NCI-H82 treated with DMSO at 0.1 percent for 48 hours (cell line): ENCODE data around the gene NLN.
"Not testable (repeated sequence)": the region's sequence is repeated elsewhere in the genome, so short reads cannot be mapped to it uniquely, and the experiment has no call there.

Source experiments
- DNase-seq: peaks from one replicate; lab custom pipeline; 2025; ENCODE audit not compliant: unreplicated experiment; lab: John Stamatoyannopoulos, UW

NLN gene

DNA sequence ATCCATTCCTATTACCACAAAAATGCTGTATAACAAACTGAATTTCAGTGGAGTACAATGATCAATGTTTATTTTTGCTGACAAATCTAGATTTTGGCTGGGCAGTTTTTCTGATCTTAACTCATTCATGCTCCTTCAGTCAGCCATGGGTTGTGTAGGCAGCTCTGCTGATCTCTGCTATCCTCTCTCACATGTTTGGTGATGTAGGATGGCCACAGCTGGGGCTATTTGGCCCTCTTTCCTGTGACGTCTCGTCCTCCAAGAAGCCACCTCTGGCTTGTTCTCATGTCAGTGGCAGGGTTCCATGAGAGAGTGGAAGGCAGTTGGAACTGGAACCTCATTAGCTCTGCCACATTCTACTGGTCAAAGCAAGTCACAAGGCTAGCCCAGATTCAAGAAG is 8.9 kb downstream of the NLN start:
- DNase-seq = no peak

- not testable (repeated sequence) for DNase-seq
Measured at GRCh38 chr5:65732046-65732445, 10.0 kb downstream of the NLN start.

- DNase-seq = not testable (repeated sequence)
Measured at GRCh38 chr5:65734196-65734775, 12.3 kb downstream of the NLN start.

DNA sequence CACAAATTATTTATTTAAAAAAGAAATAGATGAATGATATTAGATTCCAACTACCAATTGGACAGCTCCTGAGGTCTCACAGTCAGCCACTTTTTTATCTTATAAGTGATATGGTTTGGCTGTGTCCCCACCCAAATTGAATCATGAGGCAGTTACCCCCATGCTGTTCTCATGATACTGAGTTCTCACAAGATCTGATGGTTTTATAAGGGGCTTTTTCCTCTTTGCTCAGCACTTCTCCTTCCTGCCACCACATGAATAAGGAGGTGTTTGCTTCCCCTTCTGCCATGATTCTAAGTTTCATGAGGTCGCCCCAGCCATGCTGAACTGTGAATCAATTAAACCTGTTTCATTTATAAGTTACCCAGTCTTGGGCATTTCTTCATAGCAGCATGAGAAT is 12.9 kb downstream of the NLN start:
- DNase-seq = no peak

- DNase-seq = no peak
Measured at GRCh38 chr5:65736011-65736410, 14.0 kb downstream of the NLN start.

- DNase-seq = no peak
Measured at GRCh38 chr5:65737842-65738241, 15.8 kb downstream of the NLN start.

DNA sequence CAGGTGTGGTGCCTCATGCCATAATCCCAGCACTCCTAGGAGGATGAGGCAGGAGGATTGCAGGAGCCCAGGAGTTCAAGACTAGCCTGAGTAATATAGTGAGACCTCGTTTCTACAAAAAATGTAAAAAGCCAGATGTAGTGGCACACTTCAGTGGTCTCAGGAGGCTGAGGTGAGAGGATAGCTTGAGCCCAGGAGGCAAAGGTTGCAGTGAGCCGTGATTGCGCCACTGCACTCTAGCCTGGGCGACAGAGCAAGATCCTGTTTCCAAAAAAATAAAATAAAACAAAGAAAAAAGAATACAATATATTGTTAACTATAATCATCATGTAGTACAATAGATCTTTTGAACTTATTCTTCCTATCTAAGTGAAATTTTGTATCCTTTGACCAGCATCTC is 16.3 kb downstream of the NLN start:
- DNase-seq = no peak

GRCh38 chr5:65739162-65739561 is 17.2 kb downstream of the NLN start:
- no peak for DNase-seq

DNA sequence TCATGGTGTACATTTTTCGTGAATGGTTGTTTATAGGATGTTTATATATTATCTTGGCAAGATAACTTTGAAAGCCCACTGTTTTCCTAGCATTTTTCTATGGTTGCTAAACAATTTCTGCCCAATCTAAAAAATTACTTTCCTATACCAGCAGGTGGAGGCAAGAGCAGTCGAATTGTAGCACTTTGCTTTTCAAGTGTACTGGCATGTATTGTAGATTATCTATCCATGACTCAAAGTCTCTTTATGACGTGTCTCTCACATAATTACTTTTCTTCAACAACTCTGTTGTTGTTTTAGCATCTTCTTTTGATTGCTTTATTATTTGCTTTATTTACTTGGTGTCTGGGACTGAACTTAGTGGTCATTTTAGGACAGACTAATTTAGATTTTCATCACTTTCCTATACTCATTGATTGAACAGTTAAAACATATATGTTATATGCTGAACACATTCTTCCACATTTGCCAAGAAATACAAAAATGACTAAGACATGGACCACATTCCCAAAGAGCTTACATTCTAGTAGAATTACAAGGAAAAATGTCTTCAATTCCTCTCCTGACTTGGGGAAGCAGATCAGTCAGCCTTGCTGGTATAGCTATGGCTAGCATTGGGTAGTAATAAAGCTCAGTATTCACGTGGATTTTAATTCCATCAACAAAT is 20.7 kb downstream of the NLN start:
- no peak for DNase-seq

DNA sequence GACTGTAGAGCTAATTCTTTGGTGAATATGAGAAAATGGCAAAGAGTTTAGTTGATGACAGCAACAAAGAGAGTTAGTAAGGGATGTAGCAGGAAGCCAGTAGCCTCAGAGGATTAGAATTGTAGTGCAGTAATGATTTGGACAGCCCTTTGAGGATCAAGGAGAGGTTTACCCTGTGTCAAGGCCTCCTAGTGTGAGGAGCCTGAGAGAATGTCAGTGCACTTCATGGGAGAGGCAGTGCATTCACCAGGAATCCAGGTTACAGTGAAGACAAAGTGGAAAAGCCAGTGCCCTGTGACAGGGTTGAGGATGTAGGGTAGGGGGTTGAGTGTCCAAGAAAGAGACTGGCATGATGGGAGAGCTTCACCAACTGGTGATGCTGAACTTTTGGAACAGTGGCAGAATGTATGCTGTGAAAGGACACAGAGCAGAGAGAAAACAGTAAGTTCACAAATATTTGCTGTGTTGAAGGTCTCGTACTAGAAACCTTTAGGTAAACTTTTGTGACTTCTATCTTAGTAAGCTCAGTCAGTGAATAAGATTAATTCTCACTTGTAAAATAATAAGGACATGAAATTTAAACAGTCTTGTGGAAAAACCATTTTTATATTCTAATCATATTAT is 27.3 kb downstream of the NLN start:
- DNase-seq = no peak

- no peak for DNase-seq
Measured at GRCh38 chr5:65749956-65750355, 28.0 kb downstream of the NLN start.

DNA sequence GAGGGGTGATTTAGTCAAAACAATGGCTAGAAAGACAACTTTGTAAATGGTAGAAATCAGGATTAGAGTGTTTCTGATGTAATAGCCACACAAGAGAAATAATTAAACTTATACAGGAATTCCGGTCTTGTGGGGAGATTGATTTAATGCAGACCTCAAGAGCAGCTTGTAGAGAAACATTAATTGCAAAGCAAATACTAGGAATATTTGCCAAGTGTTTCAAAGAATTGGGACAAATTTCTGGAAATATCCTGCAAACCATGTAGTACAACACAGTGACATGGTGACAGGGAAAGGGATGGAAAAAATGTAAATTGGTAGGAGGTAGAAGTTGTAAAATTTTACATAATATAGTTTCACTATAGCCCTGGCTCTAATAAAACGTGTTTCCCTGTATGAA is 28.9 kb downstream of the NLN start:
- no peak for DNase-seq

DNA sequence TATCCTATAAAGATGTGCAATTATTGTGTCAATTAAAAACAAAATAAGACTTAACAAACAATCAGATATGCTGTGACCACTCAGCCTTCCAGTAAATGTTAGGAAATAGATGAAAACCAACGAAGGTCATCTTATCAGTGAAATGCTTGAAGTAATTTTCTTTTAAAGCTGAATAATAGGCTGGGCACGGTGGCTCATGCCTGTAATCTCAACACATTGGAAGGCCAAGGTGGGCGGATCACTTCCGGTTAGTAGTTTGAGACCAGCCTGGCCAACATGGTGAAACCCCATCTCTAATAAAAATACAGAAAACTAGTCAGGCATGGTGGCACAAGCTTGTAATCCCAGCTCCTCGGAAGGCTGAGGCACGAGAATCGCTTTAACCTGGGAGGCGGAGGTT is 31.2 kb downstream of the NLN start:
- no peak for DNase-seq

- no peak for DNase-seq
Measured at GRCh38 chr5:65758546-65759144, 36.6 kb downstream of the NLN start.

- no peak for DNase-seq
Measured at GRCh38 chr5:65760504-65761275, 38.7 kb downstream of the NLN start.

DNA sequence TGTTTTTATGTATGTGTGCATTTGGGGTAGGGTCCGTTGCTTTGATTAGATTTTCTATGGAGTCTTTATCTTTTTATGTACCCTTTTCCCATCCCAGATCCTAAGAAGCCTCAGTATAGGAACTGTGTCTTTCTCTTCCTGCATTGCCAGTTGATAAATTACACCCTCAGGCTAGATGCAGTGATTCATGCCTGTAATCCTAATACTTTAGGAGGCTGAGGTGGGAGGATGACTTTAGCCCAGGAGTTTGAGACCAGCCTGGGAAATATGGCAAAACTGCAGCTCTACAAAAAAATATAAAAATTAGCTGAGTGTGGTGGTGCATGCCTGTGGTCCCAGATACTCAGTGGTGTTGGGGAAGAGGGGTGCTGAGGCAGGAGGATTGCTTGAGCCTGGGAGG is 40.2 kb downstream of the NLN start:
- no peak for DNase-seq

DNA sequence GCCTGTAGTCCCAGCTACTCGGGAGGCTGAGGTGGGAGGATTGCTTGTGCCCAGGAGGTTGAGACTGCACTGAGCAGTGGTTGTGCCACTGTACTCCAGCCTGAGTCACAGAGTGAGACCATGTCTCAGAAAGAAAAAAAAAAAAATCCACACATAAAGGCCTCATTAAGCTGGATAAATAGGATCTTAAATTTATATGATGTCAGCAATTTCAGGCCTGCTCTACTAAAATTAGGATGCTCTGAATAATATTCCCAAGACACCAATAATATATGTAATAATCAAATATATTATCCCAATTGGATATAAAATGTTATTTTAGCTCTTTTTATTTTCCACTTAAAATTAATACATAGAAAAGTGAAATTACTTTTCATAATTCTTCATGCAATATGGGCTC is 43.6 kb downstream of the NLN start:
- no peak for DNase-seq

DNA sequence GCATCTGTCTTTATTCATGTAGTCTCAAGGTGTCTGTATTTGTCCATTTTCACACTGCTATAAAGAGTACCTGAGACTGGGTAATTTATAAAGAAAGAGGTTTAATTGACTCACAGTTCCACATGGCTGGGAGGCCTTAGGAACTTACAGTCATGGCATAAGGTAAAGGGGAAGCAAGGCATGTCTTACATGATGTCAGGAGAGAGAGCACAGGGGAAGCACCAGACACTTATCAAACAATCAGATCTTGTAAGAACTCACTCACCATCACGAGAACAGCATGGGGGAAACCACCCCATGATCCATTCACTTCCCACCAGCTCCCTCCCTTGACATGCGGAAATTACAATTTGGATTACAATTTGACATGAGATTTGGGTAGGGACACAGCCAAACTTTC is 44.2 kb downstream of the NLN start:
- DNase-seq = no peak

DNA sequence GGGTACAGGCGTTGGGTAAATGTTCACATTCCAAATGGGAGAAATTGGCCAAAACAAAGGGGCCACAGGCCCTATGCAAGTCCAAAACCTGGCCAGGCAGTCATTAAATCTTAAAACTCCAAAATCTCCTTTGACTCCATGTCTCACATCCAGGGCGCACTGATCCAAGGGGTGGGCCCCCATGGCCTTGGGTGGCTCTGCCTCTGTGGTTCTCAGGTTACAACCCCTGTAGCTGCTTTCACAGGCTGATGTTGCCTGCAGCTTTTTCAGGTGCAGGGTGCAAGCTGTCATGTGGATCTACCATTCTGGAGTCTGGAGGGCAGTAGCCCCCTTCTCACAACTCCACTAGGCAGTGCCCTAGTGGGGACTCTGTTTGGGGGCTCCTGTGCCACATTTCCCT is 44.8 kb downstream of the NLN start:
- no peak for DNase-seq

DNA sequence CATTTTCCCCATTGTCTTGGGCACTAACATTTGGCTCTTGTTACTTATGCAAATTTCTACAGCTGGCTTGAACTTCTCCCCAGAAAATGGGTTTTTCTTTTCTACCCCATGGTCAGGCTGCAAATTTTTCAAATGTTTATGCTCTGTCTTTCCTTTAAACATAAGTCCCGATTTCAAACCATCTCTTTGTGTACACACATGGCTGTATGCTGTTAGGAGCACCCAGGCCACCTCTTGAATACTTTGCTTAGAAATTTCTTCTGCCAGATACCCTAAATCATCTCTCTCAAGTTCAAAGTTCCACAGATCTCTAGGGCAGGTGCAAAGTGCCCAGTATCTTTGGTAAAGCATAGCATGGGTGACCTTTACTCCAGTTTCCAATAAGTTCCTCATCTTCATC is 45.6 kb downstream of the NLN start:
- no peak for DNase-seq

DNA sequence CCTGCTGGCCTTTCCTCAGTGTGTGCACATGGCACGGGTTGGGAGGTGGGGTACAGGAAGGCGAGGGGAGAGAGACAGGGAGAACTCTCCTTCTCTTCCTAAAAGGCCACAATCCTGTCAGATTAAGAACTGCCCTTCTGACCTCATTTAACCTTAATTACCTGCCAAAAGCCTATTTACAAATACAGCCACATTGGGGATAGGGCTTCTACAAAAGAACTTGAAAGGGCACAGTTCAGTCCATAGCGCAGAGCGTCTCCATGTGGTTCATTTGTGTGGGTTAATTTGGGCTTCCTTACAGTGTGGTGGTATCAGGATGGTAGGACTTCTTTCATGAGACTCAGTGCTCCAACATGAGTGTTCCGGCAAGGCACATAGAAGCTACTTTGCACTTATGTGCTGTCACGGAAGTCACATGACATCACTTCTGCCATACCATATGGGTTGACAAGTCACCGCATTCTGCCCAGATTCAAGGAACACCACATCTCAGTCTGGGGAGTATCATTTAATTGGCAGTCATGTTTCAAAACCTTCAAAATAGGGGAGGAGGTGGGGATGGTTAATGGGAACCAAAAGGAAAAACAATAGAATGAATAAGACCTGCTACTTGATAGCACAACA is 46.8 kb downstream of the NLN start:
- DNase-seq = no peak
